Measurements from ENCODE around the gene SCG3.
"Not testable (repeated sequence)": the region's sequence is repeated elsewhere in the genome, so short reads cannot be mapped to it uniquely, and the experiment has no call there.

Gene SCG3

DNA sequence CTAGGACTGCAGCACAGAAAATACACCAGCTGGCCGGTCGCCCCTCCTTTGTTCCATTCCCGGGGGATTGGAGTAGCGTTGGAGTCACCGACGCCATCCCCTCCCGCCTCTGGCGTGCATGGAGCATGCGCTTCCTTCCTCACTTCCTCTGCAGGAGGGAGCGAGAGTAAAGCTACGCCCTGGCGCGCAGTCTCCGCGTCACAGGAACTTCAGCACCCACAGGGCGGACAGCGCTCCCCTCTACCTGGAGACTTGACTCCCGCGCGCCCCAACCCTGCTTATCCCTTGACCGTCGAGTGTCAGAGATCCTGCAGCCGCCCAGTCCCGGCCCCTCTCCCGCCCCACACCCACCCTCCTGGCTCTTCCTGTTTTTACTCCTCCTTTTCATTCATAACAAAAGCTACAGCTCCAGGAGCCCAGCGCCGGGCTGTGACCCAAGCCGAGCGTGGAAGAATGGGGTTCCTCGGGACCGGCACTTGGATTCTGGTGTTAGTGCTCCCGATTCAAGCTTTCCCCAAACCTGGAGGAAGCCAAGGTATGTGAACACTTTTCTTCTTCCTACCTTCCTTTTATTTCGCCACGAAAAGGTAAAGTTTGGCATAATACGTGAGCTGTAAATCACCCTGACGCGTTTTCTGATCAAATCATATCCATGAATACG is at the start of gene SCG3:
Gene SCG3, plus strand, starts transcription at position 201 of the 661 bp plus-strand sequence. Its CDS starts 253 bp downstream, at position 454.
- DNase-seq (ENCODE audit: low read depth): peak; percentile 72

DNA sequence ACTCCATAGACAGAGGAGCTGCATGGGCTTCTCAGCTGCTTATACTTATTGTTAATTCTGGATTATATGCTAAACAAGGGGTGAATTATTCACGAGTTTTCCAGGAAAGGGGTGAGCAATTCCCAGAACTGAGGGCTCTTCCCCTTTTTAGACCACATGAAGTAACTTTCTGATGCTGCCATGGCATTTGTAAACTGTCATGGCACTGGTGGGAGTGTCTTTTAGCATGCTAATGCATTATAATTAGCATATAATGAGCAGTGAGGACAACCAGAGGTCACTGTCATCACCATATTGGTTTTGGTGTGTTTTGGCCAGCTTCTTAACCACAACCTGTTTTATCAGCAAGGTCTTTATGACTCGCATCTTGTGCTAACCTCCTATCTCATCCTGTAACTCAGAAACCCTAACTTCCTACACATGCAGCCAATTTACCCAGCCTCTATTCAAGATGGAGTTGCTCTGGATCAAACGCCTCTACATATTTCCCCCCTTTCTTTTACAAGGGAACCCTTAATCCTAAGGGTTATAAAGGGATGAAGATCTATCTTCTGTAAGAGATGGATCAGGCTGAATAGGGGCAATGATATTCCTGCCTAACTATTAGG is 46.6 kb upstream of the SCG3 start:
- DNase-seq (ENCODE audit: low read depth): no peak

DNA sequence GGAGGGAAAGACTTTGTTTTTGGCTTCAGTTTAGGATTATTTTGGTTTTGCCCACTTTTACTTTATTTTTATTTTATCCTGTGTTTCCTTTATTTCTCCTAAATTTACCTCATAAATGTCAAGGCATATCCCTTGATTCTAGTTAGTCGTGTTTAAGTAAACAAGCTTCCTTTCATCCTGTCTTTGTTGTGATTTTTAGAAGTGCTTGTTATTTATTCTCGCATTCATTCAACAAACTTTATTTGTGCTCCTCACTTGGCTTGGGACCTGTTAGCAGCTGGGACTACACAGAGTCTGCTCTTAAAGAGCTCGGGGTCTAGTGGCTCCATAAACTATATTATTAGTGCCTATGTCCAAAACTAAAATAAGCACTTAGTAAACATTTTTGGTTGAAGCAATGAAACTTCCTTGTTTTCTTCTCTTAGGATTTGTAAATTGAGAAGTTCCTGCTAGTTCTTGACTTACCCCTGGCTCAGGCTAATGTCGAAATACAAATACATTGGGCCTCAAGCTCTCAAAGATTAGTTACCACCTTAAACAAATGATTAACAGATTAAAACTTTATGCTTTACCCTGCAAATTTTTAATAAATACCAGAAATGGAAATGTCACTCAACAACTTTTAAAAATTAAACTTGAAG is 39.7 kb upstream of the SCG3 start:
- DNase-seq (ENCODE audit: low read depth): no peak

DNA sequence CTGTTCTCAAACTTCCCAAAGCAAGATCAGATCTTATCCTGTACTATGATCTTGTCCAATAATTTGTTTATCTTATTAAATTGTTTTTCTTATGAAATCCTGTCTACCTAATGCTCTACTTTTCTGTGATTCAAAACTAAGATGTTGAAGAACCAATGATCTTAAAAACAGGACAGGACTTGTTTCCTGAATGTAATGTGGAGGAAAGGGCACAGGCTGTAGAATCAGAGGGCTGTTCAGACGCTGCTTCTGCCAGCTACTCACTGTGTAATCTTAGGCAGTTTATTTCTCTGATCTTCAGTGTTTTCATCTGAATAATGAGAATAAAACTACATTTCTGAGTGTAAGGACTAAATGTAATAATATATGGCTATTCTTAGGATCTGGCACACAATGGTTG is 38.6 kb upstream of the SCG3 start:
- no peak for DNase-seq (ENCODE audit: low read depth)

DNA sequence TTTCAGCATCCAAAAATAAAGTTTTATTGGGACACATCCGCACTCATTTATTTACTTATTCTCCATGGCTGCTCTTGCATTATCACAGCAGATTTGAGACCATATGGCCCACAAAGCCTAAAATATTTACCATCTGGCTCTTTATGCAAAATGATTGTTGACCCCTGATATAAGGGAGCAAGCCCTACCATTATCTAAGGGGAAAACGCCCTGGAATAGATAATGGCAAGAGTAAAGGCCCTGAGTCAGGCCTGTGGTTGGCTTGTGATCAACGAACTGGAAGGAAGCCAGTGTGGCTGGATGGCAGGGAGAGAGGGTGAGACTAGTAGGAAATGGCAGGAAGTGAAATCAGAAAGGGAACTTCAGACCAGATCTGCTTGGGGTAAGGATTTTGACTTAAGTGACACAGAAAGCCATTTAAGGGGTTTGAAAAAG is 34.2 kb upstream of the SCG3 start:
- DNase-seq (ENCODE audit: low read depth): peak; percentile 83

DNA sequence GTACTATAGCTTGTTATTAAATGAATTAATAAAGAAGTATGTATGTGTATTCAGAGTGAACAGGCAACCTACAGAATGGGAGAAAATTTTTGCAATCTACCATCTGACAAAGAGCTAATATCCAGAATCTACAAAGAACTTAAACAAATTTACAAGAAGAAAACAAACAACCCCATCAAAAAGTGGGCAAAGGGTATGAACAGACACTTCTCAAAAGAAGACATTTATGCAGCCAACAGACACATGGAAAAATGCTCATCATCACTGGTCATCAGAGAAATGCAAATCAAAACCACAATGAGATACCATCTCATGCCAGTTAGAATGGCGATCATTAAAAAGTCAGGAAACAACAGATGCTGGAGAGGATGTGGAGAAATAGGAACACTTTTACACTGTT is 33.2 kb upstream of the SCG3 start:
- not testable (repeated sequence) for DNase-seq (ENCODE audit: low read depth)

DNA sequence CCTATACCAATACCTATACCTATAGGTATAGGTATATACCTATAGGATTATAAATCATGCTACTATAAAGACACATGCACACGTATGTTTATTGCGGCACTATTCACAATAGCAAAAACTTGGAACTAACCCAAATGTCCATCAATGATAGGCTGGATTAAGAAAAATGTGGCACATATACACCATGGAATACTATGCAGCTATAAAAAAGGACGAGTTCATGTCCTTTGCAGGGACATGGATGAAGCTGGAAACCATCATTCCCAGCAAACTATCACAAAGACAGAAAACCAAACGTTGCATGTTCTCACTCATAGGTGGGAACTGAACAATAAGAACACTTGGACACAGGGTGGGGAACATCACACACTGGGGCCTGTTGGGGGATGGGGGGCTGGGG is 32.7 kb upstream of the SCG3 start:
- not testable (repeated sequence) for DNase-seq (ENCODE audit: low read depth)

DNA sequence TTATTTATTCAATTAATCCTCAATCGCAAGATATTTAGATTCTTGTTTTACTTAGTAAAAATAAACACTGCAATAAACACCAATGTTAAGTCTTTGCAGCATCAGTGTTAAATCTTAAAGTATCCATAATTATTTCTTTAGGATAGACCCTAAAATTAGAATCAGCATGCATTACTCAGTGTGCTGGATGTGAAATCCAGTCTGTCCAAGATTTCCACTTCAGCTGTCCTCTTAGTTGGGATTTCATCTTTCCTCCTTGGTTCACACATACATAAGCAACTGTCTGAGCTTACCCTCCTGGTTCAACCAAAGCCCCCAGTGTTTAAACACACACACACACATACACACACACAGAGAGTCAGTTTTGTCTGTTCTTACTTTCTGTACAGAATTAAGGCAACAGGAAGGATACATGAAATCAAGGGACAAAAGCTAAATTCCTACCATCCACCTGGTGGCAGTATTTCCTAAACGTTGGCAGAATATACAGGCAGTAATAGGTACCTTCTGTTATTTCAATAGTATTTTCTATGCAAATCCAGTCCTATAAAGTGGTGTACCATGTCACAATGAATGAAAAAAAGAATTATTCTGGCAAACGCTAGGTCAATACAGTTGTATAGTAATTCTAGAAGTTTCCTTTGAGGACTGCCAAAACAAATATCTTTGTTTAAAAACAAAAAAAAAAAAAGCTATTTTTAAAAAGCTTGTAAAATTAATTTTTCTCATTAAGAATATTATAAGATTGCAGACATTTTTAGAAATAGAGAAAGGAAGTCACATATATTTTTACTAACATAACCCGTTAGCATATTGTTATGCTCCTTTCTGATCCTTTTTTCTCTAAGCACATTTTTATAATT is 31.4 kb upstream of the SCG3 start:
- peak; percentile 75 for DNase-seq (ENCODE audit: low read depth)

DNA sequence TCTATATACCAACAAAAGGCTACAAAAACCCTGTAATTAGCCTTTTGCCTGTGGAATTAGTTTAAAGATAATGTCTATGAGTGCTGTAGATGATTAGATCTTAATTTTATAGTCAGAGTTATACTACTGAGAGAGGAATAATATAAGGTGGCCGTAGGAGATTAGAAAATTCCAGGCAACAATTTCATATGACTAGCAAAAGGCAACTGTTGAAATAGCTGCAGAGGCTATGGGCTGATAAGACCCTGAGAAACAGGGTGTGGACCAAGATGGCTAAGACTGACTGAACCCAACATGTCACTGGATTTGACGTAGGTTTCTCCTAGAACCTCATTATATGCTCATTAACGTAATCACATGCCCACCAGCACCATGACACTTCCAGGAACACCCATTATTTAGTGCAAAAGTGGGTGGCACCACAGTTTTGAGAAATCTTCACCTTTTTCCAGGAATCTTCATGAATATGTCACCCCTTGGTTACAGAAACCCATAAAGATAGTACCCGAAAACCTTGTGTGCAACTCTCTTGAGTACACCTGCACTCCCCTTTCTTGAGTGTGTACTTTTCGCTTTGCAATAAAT is 29.1 kb upstream of the SCG3 start:
- no peak for DNase-seq (ENCODE audit: low read depth)

DNA sequence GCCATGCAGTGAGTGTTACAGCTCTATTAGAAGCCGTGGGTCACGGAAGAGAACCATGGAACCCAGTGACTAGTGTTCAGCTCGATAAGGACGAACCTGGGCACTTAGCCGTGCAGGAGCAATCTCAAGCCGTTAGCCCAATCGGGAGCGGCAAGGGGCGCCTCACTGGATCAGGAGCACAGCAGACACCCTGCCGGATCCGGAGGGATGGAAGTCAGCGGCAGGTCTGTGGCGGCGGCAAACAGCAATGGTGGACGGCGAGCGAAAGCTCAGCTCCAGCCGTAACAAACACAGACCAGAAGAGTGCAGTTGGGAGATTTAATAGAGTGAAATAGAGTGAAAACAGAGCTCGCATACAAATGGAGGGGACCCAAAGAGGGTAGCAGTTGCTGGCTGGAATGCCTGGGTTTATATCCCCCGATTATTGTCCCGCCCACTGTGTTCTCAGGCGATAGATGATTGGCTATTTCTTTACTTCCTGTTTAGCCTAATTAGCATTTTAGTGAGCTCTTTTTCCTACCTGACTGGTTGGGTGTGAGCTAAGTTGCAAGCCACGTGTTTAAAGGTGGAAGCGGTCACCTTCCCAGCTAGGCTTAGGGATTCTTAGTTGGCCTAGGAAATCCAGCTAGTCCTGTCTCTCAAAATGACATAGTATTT is 25.8 kb upstream of the SCG3 start:
- DNase-seq (ENCODE audit: low read depth): not testable (repeated sequence)

DNA sequence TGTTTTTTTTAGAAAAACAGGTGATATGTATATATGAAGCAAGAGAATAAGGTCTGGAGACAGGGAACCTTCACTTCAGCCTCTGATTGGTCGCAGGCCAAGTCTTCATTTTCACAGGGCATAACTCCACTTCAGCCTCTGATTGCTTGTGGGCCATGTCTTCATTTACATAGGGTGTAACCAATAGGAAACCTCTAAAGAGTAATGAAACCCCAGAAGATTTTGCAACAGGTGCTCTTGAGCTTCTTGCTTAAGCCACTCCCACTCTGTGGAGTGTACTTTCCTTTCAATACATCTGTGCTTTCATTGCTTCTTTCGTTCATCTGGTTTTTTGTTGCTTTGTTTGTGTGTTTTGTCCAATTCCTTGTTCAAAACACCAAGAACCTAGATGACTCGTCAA is 22.6 kb upstream of the SCG3 start:
- DNase-seq (ENCODE audit: low read depth): no peak

DNA sequence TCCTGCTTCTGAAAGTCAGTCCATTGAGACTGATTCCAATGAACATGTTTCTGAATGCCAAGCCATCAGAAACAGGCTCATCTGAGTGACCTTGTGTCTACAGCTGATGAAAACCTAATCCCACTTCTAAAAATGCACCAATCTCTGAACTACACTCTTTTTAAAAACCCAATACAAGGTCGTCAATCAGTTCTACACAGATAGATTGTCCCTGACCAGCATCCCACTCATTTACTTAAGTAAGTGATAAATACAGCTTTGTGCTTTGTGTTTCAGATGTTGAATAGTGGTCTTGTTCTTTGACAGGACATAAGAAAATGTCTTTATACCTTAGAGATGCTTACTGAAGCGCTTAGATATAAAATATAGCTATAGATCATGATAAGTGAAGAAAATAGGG is 20.2 kb upstream of the SCG3 start:
- no peak for DNase-seq (ENCODE audit: low read depth)

DNA sequence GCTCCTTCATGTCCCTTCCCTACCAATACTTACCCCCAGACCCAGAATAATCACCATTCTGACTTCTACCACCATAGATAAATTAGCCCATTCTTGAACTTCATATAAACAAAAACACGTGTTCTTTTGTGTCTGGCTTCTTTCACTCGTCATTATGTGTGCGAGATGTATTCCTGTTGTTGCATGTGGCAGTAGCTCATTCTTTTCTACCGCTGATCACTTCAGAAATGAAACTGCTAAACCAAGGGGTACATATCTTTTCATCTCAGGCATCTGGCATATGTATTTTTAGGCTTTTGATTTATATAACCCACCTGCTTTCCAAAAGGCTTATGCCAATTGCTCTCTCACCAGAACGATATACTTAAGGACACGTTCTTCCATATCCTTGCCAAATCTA is 13.8 kb upstream of the SCG3 start:
- no peak for DNase-seq (ENCODE audit: low read depth)

DNA sequence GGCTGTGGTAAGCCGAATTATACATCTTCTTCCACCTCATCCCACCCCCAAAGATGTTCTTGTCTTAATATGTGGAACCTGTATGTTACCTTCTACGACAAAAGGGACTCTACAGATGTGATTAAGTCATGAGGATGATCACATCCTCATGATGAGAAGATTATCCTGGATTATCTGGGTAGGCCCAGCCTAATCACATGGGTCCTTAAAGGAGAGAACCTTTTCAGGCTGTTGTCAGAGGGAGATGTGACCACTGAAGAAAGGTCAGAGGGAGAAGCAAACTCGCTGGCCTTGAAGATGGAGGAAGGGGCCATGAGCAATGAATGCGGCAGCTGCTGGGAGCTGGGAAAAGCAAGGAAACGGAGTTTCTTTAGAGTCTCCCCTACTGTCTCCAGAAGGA is 12.9 kb upstream of the SCG3 start:
- no peak for DNase-seq (ENCODE audit: low read depth)

DNA sequence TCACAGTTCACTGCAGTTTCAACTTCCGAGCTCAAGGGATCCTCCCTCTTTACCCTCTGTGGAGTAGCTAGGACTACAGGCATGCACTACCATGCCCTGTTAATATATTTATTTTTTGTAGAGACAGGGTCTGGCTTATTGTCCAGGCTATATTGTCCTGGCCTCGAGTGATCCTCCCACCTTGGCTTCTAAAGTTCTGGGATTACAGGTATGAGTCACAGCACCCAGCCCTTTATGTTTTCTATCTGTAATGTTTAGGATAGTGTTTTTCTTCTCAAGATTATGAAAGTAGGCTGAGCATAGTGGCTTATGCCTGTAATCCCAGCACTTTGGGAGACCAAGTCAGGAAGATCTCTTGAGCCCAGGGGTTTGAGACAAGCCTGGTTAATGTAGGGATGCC is 11.9 kb upstream of the SCG3 start:
- no peak for DNase-seq (ENCODE audit: low read depth)

DNA sequence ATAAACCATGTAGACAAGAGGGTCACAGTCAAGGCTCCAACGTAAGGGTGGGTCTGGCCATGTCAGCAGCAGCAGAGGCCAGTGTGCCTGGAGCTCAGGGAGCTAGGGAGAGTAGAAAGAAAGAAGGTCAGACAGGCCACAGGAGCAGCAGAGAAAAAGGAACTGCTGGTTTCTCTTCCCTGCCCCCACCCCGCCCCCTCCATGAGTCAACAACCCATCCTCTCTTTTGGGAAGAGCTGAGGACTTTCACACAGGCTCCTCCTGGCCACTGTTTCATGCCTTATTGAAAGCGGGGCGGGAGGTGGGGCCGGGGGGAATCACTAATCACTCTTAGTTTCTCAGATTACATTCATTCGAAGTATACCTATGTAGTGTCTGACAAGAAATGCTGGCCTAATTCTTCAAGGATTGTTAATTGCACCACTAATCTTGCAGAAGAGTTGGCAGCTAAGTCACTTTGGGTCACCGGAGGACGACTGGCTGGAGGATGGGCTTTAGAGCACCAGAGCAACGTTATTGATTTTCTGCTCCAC is 9.1 kb upstream of the SCG3 start:
- DNase-seq (ENCODE audit: low read depth): no peak

DNA sequence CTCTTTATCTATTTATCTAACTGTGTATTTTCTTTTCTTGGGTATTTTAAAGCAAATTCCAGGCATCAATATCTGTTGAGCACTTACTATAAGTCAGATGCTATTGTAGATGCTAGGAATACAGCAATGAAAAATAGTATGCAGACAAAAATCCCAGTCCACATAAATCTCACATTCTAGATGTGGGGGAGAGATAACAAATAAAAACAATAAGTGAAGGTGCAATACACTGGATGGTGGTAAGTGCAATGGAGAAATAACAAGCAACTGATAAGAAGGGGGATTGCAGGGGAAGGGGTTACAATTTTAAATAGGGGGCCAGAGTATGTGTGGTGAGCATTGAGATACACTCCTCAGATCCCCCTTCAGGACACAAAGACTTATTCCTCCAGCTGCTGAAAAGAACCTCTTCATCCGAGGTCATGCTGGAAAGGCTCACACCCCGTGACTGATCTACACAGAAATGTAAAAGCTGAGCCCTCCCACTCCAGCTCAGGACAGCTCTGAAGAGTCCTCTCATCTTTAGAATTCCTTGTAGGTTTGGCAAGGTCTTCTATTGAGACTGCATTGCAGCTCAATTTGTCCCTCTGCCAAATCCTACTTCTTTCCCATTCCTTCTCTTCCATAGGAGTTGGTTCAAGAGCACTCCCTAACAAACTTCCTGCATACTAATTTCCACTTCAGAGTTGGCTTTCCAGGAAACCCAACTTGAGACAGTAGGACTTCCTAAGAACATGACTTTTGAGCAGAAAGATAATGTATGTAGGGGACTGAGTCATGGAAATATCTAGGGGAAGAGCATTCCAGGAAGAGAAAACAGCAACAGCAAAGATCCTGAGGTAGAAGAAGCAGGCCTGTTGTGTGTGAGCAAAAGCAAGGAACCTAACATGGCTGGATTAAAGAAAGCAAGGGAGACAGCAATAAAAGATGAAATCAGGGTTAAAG is 8.1 kb upstream of the SCG3 start:
- DNase-seq (ENCODE audit: low read depth): no peak

DNA sequence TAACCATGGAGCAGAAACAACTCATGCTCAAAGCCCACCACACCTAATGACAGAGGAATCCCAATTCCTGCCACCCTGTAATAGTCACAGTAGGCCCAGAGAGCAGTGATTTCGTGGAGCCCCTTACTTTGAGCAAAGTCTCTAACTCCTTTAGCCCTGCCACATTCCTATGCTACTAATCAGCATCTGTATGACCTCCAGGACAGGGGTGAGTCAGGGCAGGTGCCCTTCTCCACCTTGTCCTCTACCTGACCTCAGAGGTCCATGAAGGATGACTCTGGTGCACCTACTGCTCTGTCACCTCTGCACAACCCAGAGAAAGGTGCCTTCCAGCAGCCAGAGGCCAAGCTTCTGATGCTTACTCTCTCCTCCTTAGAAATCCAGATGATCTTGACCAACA is 6.1 kb upstream of the SCG3 start:
- DNase-seq (ENCODE audit: low read depth): no peak

DNA sequence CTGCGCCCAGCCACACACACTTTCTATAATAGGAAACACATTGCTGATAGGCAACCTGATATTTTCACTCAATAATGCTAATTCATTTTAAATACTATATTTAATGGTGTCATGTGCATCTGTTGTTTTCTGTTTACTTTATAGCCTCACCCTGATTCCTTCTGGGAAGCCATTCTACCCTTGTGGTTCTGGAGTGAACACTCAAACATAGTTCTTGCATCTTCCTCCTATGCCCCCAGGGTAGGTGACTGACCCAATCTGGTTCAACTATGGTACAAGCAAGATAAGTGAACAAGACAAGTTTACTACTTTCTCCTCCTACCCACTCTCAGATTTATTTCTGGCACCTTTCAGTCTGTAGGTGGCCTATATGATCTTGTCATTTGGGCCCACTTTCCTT is 4.3 kb upstream of the SCG3 start:
- no peak for DNase-seq (ENCODE audit: low read depth)

DNA sequence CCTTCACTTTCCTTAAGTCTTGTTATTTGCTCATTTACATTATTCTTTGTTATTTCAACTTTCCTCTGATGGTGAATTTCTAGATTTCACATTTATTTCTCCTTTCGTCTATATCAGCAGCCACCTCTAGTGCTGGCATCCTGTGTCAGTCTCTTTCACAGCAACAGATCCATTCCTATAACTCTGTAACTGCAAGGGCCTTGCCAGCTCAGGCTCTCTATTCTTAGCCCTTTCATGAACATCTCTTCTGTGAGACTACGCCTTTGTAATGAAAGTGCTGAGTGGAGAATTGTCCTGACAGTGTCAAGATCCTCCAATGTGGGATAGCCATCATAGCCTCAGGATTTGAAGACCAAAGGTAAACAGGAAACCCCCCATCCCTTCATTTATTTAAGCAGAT is 3.9 kb upstream of the SCG3 start:
- DNase-seq (ENCODE audit: low read depth): no peak

All from amniotic epithelial cell (primary cell).